ENCODE measurements around the gene TSPAN1. TPM values are rescaled to one million over a fixed set of nuclear protein-coding genes. Genes with fewer than 3 reads are reported as not detected.

TSPAN1 gene
- total RNA-seq, 1 donor from 2014 or later: 5.3 TPM

DNA sequence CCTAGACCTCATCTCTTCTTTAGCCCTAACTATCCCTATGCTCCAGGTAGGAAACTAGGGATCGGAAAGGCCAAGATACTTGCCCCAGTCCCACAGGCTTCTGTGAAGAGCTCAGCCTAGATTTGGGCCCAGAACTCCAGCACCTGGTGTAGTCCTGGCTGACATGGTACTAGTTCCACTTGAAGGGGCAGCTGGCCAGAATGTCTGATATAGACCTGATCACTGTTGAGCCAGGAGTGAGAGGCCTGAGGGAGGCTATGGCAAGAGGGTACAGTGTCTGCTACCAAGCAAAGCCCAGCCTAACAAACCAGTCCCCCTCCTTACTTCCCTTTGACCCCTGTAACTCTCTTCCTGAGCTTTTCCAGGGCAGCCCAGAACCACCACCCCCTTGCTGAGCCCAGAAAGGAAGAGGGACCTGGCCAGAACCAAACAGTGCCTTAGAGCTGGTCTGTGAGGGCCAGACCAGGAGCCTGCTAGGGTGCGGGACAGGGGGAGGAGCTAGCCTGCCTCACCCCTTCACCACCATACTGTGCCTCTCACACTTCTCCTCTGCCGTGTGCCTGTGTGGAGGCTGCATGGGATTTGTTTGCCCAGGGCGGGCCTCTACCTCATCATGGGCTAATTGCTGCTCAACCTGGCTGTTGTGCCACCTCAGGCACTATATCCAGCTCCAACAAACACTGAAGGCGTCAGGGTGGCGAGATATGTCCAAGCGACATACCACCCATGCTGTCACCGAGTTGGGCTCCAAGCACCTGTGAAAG lies 12.4 kb downstream of the TSPAN1 start:
- DNase-seq: no peak

DNA sequence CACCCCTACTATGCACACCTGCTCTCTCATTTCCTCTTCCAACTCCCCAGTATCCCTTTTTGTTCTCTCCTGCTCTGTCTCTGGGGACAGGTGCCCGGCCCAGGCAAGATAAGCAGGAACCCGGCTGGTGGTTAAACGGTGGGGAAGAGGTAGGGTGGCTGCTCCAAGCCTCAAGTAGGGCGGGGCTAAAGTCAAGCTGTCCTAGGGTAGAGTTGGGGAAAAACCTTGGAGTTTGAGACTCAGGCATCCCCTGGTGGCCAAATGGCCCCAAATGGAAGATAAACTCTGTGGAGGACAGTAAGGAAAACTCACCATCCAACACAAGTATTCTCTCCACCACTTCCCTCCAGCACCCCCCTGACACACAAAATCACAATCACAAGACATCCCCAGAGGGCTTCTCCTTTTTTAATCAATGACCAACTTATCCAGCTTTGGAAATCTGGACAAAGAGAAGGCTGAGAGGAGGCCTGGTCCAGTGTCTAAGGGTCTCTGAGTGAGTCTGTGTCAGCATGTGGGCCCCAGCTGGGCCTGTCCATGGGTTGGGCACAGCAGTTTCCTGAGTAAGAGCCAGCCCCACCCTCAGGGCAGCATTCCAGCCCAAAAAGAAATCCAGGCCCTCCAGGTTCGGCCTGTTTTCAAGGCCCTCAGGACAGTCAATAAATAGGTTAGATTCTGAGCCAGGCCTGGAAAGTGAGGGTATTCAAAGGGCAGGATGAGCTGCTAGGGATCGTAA lies 13.6 kb downstream of the TSPAN1 start:
- DNase-seq: no peak

DNA sequence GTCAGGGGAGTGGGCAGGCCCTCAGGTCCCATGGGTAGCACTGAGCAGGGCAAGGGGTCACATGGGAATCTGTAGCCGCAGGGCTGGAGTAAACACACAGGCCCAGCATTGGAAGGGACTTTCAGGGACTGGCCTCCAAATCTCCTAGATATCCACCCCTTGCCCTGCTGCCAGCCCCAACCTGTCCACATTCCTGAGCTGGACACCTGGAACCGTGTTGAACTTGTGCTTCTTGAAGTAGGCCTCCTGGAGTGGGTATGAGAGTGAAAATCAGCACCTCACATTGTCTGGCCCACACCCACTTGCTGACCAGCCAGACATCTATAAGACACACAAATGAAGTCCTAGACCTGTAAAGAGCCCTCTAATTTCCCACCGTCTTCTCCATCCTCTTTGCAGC lies 15.7 kb downstream of the TSPAN1 start:
- no peak for DNase-seq

DNA sequence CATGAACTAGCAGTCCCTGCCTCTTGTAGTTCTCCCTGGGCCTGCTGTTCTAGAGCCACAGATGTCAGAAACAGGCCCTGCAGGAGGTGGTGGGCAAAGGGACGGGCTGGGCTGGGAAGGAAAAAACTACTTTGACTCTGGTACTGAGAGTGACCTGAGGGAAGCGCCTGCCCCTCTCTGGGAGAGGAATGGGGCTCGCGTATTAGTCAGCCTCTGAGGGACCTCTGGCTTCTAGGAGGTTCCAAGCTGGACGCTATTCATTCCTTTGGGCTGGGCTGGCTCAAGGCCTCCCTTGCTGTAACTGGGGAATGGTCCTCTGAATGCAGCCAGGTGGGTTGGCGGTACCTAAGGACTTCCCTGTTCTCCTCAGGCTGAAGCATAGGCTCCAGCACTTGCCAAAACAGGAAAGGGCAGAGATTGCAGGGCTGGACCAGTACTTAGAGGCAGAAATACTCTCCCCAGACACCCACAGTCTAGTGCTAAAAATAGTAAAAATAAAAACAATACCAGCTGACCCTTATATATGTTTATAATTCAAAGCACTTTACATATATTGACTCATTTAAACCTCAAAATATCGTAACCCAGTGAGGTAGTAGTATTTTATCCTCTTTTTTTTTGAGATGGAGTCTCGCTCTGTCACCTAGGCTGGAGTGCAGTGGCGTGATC lies 16.3 kb downstream of the TSPAN1 start:
- DNase-seq: no peak

DNA sequence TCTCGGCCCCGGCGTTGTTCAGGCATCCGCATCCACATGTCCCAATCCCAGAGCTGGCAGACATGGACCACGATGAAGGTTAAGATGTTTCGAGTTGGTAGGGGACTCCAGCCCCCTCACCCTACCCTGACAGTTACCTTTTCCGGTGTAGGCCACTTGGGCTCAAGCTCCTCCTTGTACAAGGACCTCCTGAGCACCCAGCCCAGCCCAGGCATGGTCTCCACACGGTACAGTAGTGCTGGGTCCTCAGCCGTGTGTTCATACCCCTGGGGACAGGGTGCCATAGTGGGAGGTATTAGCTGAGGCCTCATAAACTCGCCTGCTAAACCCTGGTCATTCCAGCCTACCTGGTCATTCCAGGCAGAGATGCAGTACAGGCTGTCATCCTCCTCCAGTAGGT lies 17.3 kb downstream of the TSPAN1 start:
- no peak for DNase-seq

DNA sequence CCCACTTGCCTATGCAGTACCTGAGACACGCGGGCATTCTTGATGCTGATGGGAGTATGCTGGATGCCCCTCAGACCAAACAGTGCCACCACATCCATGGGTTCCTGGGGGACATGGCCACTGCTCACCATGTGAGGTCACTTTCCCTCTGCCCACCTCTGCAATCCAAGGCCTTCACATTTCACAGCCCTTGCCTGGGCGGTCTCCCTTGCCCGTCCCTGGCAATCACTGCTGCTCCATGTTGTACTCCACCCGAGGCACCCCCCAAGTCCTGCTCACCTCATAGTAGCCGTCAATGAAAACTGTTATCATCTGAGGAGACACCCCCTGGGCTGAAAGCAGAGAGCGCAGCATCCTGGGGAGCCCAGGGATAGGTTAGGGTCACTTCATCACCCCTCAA lies 18.4 kb downstream of the TSPAN1 start:
- no peak for DNase-seq

DNA sequence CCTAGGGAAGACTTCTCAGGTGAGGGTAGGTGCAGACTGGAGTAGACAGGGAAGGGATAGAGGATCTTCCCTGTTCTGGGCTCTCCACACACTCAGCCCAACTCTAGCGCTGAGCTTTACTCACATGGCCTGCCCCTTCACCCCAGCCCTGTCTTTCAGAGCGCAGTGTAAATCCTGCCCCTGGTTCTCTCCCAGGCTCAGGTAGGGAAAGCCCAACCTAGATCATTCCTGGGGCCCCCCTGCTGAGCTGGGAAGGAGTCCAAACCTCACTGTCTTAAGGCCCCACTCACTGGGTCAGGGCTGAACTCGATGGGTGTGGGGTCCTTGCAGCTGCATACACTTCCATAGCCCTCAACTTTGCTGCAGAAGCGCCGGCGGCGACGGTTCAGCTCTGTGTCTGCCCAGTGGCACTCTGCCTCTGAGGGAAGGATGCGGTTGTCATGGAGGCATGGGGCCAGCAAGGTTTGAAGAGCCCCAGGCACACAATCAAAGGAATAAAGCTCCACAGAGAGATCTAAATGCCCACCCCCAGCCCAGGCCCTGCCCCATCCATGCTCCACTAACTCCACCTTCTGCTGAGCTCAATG lies 19.2 kb downstream of the TSPAN1 start:
- DNase-seq: no peak

DNA sequence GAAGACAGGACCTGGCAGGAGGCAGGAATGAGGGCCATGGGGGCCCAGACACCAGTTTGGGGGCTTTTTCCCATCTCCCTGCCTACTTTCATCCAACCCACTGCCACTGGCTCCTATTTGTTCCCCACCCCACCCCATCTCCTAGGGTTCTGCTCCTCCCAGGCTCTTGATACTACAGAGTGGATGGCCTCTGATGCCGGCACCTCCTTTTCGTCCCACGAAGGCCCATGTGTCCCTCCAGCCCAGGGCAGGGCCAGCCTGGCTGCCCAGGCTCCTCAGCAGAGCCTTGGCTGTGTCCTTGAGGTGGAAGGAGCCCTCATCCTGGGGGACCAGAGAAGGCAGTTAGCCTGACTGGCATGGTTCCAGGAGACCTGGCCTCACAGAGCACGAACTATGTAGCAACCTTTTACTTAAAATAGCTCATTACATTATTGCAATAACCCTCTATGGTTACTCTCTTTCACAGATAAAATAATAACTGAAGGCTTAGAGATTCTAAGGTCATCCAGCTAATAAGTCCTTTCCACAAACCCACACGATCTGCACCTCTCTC lies 19.8 kb downstream of the TSPAN1 start:
- no peak for DNase-seq

DNA sequence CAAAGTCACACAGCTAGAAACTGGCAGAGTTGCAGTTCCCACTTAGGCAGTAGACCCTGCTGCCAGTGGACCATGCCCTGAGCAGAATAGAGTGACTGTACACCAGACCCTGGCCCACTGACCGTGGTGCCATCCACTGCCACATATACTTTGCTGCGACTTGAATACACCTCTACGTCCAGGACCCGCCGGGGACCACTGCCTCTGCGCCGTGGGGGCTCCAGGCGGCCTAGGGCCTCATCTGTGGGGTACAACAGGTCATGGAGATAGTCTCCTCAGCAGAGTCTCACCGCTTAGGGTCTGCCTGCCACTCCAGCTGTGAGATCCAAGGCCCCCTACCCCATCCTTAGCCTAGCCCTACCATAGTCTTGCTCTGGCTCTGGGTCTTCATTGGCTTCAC lies 21.7 kb downstream of the TSPAN1 start:
- no peak for DNase-seq

DNA sequence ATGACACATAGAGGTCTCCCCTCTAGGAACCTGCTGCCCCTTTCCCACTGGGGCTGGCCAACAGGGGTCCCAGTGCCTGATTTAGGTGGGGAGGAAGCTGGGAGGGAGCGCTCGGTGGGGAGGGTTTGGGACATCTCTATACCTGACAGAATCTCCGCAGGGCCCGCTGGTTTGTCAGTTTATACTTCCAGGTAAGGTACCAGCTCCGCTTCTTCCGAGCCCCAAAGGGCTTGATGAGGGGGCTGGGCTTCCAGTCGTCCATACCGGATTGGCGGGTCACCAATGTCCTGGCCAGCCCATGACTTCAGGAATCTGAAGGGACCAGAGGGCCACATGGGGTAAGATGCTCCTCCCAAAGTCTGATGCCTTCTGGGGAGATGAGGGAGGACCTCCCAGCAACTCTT lies 22.7 kb downstream of the TSPAN1 start:
- DNase-seq: no peak

DNA sequence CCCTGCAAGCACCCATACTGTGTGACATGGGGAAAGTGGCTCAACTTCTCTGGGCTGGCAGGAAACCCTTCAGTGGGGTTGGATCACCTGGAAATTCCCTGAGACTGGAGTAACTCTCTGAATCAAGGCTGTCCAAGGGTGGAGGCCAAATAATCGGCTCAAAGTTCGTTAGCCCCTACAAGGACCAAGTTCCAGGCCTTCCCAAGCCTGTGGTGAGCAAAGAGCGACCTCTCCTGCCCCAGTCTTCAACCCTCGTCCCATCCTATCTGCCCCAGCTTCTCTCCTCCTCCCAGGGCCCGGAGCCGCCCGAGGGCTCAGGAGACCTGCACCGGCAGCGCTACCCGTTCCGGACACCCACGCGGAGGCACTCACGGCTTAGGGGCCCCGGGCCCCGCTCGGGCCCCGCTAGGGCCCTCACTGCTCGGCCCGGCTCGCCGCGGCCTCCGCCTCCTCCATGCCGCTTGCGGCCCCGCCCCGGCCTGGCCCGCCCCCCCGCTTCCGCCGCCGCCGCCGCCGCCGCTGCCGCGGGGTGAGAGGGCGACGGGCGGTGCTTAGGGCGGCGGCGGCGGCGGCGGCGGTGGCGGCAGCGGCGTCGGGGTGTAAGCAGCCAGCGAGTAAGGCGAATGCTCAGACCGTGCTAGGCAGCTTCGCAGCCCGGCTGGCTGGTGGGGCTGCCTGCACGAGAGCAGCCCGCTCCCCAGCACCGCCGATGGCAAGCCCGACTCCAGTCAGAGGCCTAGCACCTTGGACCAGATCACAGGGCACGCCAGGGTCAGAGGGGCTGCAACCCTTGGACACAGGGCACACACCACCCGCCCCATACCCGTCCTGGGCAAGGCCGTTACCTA lies 23.3 kb downstream of the TSPAN1 start, which contains the start of gene POMGNT1:
TSS of gene POMGNT1 (minus strand) at position 471 of the 848 bp plus-strand sequence. CDS start 613 bp downstream, outside the sequence.
- peak; percentile 81 for DNase-seq

DNA sequence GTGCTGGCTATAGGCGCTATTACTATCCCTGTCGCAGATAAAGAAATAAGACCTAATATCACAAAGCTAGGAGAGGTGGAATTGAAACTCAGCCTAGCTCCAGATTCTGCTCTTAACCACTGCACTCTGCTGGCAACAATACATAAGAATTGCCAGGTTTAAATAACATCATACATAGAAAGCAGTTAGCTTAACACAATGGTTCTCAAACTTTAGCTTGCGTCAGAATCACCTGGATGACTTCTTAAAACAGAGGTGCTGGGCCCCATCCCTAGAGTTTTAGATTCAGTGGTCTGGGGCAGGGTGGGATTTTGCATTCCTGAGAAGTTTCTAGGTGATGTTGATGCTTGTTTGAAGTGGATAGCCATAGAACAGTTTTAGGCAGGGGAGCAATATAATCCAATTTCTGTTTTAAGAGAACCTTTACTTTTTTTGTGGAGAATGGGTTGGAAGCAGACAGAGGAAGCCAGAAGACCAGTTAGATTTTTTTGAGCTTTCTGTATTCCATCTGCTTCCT lies 24.4 kb downstream of the TSPAN1 start:
- no peak for DNase-seq

DNA sequence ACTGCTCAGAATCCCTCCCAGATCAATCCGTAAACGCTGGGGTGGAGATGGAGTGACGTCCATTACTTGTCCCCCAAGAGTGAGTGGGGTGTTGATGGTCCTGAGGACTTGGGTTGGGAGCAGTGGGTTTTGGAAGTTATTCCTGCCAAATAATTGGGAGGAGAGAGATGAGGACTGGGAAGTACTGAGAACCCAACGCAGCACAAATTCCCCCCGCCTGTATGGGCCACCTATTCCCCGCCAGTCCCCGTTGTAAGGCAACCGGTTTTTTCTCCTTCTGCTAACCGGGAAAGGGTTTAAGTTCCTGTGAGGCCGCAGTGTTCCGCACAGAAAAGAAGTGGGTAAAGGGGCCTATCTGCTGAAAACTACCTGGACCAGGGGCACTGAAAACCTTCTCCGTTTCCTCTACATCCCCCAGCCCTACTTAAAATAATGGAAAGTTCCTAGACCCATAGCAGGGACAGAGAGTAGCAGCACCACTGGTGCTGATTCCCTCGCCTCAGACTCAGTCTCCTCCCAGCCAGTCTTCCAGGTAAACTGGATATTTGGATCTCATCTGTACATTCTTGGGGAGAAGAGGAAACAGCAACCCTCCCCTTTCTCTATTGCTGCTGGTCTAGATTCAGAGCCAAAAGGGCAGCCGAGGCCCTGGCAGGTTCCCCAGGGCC lies 29.0 kb downstream of the TSPAN1 start:
- no peak for DNase-seq

DNA sequence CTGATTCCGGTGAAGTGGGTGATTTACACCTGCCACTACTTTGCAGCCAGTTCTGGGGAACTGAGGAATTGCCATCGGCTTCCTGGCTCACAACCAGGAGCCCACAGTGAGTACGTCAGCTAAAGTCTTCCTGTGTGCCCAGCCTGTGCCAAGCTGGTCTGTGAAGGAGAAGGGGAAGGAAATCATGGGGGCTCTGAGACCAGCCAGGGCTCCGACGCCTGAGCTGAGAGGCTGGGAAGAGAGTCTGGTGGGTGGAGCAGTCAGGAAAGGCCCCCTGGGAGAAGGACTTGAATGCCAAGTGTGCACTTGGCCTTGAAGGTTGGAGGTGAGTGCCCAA lies 29.5 kb downstream of the TSPAN1 start:
- no peak for DNase-seq

DNA sequence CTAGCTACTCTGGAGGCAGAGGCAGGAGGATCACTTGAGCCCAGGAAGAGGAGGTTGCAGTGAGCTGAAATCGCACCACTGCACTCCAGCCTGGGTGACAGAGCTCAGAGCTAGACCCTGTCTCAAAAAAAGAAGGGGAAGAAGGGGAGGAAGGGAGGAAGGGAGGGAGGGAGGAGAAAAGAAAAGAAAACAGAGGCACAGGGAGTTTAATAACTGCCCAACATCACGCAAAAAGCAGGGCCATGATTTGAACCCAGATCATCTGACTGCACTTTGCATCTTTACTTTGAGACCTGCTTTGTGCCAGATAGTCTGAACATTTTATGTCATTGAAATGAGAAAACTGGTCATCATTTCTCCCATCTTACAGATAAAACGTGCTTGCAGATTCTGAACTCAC lies 30.3 kb downstream of the TSPAN1 start:
- DNase-seq: no peak

DNA sequence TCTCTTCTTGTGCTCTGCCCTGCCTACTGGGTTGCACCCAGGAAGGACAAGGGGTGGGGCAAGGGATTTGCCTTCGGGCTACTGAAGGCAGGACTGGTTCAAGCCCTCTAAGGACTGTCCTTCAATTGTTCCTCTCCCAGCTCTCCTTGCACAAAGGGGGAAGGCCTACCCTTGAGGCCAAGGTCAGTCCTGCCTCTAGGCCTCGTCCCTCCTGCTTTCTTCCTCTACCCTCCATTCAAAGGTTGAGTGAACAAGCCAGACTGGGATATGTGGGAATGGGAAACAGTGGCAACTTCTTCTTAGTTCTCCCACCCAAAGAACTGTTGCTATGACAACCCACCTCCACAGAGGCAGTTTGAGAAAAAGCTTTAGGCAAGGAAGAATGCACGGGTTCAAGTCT lies 30.9 kb downstream of the TSPAN1 start:
- DNase-seq: no peak

DNA sequence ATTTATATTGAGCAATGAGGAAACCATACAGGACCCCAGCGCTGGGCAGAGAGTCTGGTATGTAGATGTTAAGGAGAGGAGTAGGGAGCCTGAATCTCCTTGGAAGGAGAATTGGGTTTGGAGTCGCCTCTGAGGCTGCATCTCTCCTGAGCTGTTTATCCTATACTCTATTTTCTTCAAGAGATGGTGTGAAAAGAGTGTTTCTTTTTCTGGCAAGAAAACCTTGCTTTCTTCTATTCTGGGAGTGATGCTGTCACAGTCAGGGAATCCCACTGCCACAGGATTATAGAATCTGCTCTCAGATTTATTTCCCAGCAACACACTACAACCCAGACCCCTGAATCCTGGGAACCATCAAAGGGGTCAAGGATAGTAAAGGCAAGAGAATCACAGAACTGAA lies 31.5 kb downstream of the TSPAN1 start:
- no peak for DNase-seq

DNA sequence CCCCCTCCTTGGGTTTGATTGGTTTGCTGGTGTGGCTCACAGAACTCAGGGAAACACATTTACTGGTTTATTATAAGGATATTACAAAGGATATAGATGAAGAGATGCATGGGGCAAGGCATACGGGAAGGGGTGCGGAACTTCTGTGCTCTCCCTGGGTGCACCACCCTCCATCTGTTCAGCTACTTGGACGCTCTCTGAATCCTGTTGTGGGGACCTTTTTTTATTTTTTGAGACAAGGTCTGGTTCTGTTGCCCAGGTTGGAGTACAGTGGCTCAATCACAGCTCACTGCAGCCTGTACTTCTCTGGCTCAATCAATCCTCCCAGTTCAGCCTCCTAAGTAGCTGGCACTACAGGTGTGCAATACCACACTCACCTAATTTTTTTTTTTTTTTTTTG lies 35.7 kb downstream of the TSPAN1 start:
- DNase-seq: no peak

DNA sequence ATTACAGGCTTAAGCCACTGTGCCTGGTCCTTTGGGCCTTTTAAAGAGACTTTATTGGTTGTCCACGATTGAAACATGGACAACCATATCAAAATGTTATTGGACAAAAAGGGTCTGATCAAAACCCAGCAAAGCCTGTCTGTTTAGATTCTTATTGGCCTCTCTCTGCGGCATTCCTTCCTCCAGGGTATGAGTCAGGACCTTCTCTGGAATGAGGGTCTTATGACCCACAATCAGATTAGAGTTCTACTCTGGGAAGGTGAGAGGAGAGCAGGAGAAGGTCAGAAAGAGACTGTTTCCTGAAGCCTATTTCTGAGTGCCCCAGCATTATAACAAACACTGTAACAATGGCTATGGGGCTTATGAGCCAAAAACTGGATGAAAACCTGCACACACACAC lies 36.2 kb downstream of the TSPAN1 start:
- DNase-seq: no peak

DNA sequence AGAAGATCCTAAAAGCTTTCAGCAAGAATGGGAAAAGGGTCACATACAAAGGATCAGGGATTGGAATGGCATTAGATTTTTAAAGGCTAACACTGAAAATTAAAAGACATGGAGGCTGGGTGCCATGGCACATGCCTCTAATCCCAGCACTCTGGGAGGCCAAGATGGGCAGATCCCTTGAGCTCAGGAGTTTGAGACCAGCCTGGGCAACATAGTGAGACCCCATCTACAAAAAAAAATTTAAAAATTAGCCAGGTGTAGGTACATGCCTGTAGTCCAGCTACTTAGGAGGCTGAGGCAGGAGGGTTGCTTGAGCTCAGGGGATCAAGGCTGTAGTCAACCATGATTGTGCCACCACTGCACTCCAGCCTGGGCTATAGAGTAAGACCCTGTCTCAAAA lies 40.6 kb downstream of the TSPAN1 start:
- no peak for DNase-seq

DNA sequence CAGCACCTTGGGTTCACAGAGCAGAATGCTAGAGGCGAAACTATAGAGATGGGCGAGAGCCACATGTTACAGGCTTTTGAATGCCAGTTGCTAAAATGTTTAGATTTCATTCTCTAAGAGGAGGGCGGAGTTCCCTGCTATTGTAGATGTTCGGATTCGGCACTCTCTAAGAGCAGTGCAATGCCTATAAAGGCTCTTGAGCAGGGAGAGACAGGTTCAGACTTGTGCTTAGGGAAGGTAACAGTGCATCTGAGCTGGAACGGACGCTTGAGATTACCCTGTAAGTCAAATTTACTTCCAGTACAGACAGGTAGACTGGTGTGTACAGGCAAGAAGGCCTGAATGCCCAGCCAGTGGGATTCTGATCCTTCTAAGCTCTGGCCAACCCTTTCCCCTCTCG lies 43.6 kb downstream of the TSPAN1 start:
- DNase-seq: peak; percentile 61
